ENCODE data around the gene ALG11.
A peak's percentile ranks its signal among the peaks of the same experiment; 100 is the strongest.

The ALG11 gene

GRCh38 chr13:52003541-52003940, 8.7 kb upstream of the ALG11 start:
- no peak overlapping the region for H3K27ac Mint-ChIP-seq
- peaks cover 32% of the 10 kb centered on the region for H3K27me3 Mint-ChIP-seq
- H3K4me1 Mint-ChIP-seq, result no peaks in the 10 kb centered on the region

GRCh38 chr13:52004511-52005170, 7.6 kb upstream of the ALG11 start:
- no peak for DNase-seq
- Mint-ChIP-seq H3K27ac (no peak overlapping the region), H3K9me3 (no peaks in the 10 kb centered on the region), H3K4me3 (no peak overlapping the region), H3K4me1 (no peaks in the 10 kb centered on the region), H3K36me3 (no peaks in the 10 kb centered on the region), H3K27me3 (peaks cover 40% of the 10 kb centered on the region)
- CTCF ChIA-PET, result interaction anchor here (0.7 to 5.1 kb wide), 4 partner anchors 12 to 123 kb away, joined by 3 to 37 read pairs (median 4); partner anchors contain the start of gene NEK5

More at GRCh38 chr13:52003541-52003940, 8.7 kb upstream of the ALG11 start:
- Mint-ChIP-seq H3K4me3 (no peak overlapping the region), H3K9me3 (no peaks in the 10 kb centered on the region), H3K36me3 (no peaks in the 10 kb centered on the region)
- CTCF ChIA-PET, result interaction anchor here (0.7 to 5.1 kb wide), 4 partner anchors 11 to 124 kb away, joined by 3 to 37 read pairs (median 4); partner anchors contain the start of gene NEK5
- no peak for DNase-seq

GRCh38 chr13:52005841-52006522, 6.2 kb upstream of the ALG11 start:
- DNase-seq, result no peak
- no peaks in the 10 kb centered on the region for H3K9me3 Mint-ChIP-seq
- no peak overlapping the region for H3K4me3 Mint-ChIP-seq
- peaks cover 5% of the 10 kb centered on the region for H3K4me1 Mint-ChIP-seq
- no peak overlapping the region for H3K27ac Mint-ChIP-seq
- CTCF ChIA-PET, result no interaction called here
- H3K27me3 Mint-ChIP-seq, result peaks cover 45% of the 10 kb centered on the region
- H3K36me3 Mint-ChIP-seq, result no peaks in the 10 kb centered on the region

GRCh38 chr13:52006523-52007245, 5.5 kb upstream of the ALG11 start:
- Mint-ChIP-seq H3K9me3 (no peaks in the 10 kb centered on the region), H3K4me3 (no peak overlapping the region), H3K4me1 (peaks cover 8% of the 10 kb centered on the region), H3K27me3 (peaks cover 50% of the 10 kb centered on the region), H3K36me3 (no peaks in the 10 kb centered on the region), H3K27ac (no peak overlapping the region)
- no peak for DNase-seq
- CTCF ChIA-PET, result no interaction called here

- Mint-ChIP-seq H3K4me3 (no peak overlapping the region), H3K36me3 (no peaks in the 10 kb centered on the region), H3K27me3 (peaks cover 54% of the 10 kb centered on the region), H3K4me1 (peaks cover 18% of the 10 kb centered on the region), H3K9me3 (no peaks in the 10 kb centered on the region), H3K27ac (no peak overlapping the region)
- CTCF ChIA-PET, result no interaction called here
- DNase-seq, result no peak
Measured at GRCh38 chr13:52009946-52010345, 2.3 kb upstream of the ALG11 start.

- DNase-seq, result peak; percentile 24
- peak within 1 kb of the TSS; percentile 89 for H3K27ac Mint-ChIP-seq
- peaks cover 5% of the 10 kb centered on the region for H3K36me3 Mint-ChIP-seq
- H3K9me3 Mint-ChIP-seq, result no peaks in the 10 kb centered on the region
- peaks cover 18% of the 10 kb centered on the region for H3K4me1 Mint-ChIP-seq
- peak within 1 kb of the TSS; percentile 98 for H3K4me3 Mint-ChIP-seq
- peaks cover 54% of the 10 kb centered on the region for H3K27me3 Mint-ChIP-seq
- CTCF ChIA-PET, result interaction anchor here (1.0 kb wide), 1 partner anchor 117 kb away, joined by 3 read pairs; no protein-coding TSS in a partner anchor
Measured at GRCh38 chr13:52010890-52011631, 1.1 kb upstream of the ALG11 start, which contains the start of gene ATP7B. Gene ATP7B (minus strand): TSS chr13:52011450. CDS start chr13:52011337, 113 bp downstream.

GRCh38 chr13:52012512-52012836, 276 bp downstream of the ALG11 start:
- Mint-ChIP-seq H3K27me3 (peaks cover 44% of the 10 kb centered on the region), H3K9me3 (no peaks in the 10 kb centered on the region), H3K27ac (peak overlapping the region; percentile 89), H3K4me3 (peak overlapping the region; percentile 98), H3K4me1 (peaks cover 18% of the 10 kb centered on the region), H3K36me3 (peaks cover 8% of the 10 kb centered on the region)
- DNase-seq, result no peak
- CTCF ChIA-PET, result interaction anchor here (0.7 to 1.4 kb wide), 2 partner anchors 180 to 197 kb away, joined by 3 to 5 read pairs; no protein-coding TSS in a partner anchor

GRCh38 chr13:52016296-52016695, 4.1 kb downstream of the ALG11 start:
- peaks cover 8% of the 10 kb centered on the region for H3K27me3 Mint-ChIP-seq
- CTCF ChIA-PET, result no interaction called here
- H3K4me1 Mint-ChIP-seq, result peaks cover 10% of the 10 kb centered on the region
- no peak for DNase-seq
- H3K4me3 Mint-ChIP-seq, result no peak overlapping the region
- peaks cover 30% of the 10 kb centered on the region for H3K36me3 Mint-ChIP-seq
- no peaks in the 10 kb centered on the region for H3K9me3 Mint-ChIP-seq
- no peak overlapping the region for H3K27ac Mint-ChIP-seq

- Mint-ChIP-seq H3K36me3 (peaks cover 51% of the 10 kb centered on the region), H3K27me3 (no peaks in the 10 kb centered on the region), H3K4me3 (no peak overlapping the region), H3K9me3 (no peaks in the 10 kb centered on the region), H3K27ac (no peak overlapping the region), H3K4me1 (no peaks in the 10 kb centered on the region)
- no peak for DNase-seq
- CTCF ChIA-PET, result no interaction called here
Measured at GRCh38 chr13:52020191-52020590, 8.0 kb downstream of the ALG11 start.

GRCh38 chr13:52022356-52022755, 10.2 kb downstream of the ALG11 start:
- CTCF ChIA-PET, result interaction anchor here (1.2 kb wide), 1 partner anchor 9 kb away, joined by 3 read pairs; no protein-coding TSS in a partner anchor

GRCh38 chr13:52024481-52024880, 12.3 kb downstream of the ALG11 start, which contains the start of gene UTP14C:
Gene UTP14C (plus strand): TSS chr13:52024691. CDS start chr13:52028805, 4,114 bp downstream.
- Mint-ChIP-seq H3K27ac (no peak within 1 kb of the TSS), H3K9me3 (peaks cover 8% of the 10 kb centered on the region), H3K27me3 (no peaks in the 10 kb centered on the region), H3K4me1 (no peaks in the 10 kb centered on the region), H3K4me3 (no peak within 1 kb of the TSS), H3K36me3 (peaks cover 71% of the 10 kb centered on the region)
- no peak for DNase-seq
- CTCF ChIA-PET, result no interaction called here

More at GRCh38 chr13:52022356-52022755, 10.2 kb downstream of the ALG11 start:
- DNase-seq, result no peak
- Mint-ChIP-seq H3K9me3 (peaks cover 4% of the 10 kb centered on the region), H3K4me1 (no peaks in the 10 kb centered on the region), H3K27me3 (no peaks in the 10 kb centered on the region), H3K36me3 (peaks cover 65% of the 10 kb centered on the region), H3K4me3 (no peak overlapping the region), H3K27ac (no peak overlapping the region)

GRCh38 chr13:52025475-52026245, 13.5 kb downstream of the ALG11 start:
- Mint-ChIP-seq H3K27me3 (no peaks in the 10 kb centered on the region), H3K9me3 (peaks cover 14% of the 10 kb centered on the region), H3K36me3 (peaks cover 68% of the 10 kb centered on the region), H3K4me3 (no peak overlapping the region), H3K27ac (no peak overlapping the region), H3K4me1 (no peaks in the 10 kb centered on the region)
- no peak for DNase-seq
- CTCF ChIA-PET, result no interaction called here

- Mint-ChIP-seq H3K36me3 (peaks cover 67% of the 10 kb centered on the region), H3K27ac (no peak overlapping the region), H3K27me3 (no peaks in the 10 kb centered on the region), H3K9me3 (peaks cover 14% of the 10 kb centered on the region), H3K4me3 (no peak overlapping the region), H3K4me1 (no peaks in the 10 kb centered on the region)
- CTCF ChIA-PET, result no interaction called here
- no peak for DNase-seq
Measured at GRCh38 chr13:52026246-52026626, 14.0 kb downstream of the ALG11 start.

Measured in activated naive CD4-positive, alpha-beta T cell treated with anti-CD3 and anti-CD28 coated beads, Interleukin-2, amount 10 ng/mL, durations not matched to agents 7 days and 5 days (primary cell).